GM19238 (cell line): Measurements from ENCODE around the gene RTKN.
"Not testable (repeated sequence)": the region's sequence is repeated elsewhere in the genome, so short reads cannot be mapped to it uniquely, and the experiment has no call there.

Source experiments
- DNase-seq: peaks from one replicate; pipeline ENCODE4 v3.0.0; 2011; ENCODE audit warnings: low spot score; ENCODE audit not compliant: insufficient read length

Gene RTKN, protein sequence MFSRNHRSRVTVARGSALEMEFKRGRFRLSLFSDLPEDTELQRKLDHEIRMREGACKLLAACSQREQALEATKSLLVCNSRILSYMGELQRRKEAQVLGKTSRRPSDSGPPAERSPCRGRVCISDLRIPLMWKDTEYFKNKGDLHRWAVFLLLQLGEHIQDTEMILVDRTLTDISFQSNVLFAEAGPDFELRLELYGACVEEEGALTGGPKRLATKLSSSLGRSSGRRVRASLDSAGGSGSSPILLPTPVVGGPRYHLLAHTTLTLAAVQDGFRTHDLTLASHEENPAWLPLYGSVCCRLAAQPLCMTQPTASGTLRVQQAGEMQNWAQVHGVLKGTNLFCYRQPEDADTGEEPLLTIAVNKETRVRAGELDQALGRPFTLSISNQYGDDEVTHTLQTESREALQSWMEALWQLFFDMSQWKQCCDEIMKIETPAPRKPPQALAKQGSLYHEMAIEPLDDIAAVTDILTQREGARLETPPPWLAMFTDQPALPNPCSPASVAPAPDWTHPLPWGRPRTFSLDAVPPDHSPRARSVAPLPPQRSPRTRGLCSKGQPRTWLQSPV

DNA sequence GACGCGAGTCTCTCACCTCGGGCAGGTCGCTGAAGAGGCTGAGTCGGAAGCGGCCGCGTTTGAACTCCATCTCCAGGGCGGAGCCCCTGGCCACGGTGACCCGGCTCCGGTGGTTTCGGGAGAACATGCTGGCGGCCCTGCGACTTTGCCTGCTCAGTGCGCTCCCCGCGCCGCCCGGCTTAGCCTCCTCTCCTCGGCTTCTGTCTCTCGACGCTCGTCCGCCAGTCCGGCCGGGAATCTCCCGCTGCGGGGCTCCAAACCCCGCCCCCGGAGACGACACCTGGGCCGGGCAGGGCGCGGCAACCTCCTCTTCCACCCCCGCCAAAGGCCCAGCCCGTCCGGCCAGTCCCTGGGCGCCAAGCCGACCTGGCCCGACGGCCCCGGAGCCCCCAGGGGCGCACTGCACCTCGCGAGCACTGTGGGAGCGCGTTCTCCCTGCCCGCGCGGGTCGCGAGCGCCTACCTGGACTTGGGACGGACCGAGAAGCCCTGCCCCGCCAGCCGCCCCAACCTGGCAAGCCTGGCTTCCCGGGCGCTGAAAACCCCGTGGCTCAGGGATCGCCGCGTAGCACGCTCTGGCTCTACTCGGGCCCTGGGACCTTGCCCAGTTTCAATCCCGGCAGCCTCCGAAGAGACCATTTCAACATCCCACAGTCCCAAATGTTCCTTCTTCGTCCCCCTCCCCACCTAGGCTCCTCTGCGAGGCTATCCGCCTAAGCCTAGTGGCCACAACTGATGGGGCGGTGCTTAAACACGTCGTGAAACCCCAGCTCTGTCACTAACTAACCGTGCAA, at the start of gene RTKN:
RTKN (minus strand) TSS at position 248 of the 793 bp plus-strand sequence; CDS start at position 127, 121 bp downstream.
- DNase-seq: peak; percentile 53

DNA sequence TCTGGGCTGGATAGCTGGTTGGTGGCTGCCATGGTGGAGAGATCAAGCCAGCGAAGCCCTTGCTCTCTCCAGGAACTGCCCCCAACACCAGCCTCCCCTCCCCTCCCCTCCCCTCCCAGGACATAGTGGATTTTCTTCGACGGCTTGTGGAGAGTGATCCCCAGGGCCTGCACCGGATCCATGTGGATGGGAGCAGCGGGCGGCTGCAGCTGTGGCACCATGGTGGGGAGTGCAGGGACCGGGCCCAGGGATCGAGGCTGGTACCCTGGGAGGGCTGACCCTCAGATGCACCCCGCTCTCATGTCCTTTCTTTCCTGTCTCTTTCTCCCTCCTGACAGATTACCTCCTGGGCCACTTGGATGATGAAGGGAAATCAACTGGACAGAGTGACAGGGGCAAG, 48.2 kb upstream of the RTKN start:
- no peak for DNase-seq

DNA sequence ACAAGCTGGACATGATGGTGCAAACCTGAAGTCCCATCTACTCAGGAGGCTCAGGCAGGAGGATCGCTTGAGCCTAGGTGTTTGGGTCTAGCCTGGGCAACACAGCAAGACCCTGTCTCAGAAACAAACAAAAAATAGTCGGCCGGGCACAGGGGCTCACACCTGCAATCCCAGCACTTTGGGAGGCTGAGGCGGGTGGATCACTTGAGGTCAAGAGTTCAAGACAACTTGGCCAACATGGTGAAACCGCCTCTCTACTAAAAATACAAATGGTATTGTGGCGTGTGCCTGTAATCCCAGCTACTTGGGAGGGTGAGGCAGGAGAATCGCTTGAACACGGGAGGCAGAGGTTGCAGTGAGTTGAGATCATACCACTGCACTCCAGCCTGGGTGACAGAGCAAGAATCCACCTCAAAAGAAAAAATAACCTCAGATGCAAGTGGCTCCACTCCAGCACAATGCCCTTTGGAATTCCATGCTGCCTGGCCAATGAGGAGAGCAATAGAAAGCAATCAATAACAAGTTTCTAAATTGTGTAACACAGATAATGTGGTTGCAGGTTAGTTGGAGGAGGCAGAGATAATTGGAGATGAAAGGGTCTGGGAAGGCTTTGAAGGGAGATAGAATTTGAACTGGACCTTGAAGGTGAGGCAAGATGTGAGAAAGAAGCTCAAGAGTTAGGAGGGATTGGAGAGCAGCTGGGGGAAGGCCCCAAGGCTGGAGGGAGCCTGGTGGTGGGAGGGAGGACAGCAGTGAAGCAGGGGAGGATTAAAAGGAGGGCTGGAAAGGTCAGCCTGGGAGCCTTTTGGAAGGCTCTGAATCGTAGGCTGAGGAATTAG, 47.1 kb upstream of the RTKN start:
- no peak for DNase-seq

DNA sequence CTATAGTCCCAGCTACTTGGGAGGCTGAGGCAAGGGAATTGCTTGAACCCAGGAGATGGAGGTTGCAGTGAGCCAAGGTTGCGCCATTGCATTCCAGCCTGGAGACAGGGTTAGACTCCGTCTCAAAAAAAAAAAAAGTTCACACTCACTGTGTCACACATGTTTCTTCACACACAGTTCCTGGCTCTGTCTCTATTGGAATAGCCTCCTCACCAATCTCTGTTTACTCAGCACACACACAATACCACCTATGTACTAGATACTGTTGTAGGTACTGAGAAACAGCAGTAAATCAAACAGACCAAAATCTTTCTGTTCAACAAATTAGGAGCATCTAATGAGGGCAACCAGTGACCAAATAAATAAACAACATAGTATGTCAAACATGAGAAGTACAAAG, 44.4 kb upstream of the RTKN start:
- DNase-seq: no peak

DNA sequence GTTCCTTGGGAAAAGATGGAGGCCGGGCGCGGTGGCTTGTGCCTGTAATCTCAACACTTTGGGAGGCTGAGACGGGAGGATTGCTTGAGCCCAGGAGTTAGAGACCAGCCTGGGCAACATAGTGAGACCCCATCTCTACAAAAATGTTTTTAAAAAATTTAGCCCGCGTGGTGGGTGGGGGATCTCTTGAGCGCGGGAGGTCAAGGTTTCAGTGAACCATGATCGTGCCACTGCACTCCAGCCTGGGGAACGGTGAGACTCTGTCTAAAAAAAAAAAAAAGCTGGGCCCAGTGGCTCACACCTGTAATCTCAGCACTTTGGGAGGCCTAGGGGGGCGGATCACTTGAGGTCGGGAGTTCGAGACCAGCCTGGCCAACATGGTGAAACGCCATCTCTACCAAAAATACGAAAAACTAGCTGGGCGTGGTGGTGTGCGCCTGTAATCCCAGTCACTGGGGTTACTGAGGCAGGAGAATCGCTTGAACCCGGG, 42.0 kb upstream of the RTKN start:
- not testable (repeated sequence) for DNase-seq

DNA sequence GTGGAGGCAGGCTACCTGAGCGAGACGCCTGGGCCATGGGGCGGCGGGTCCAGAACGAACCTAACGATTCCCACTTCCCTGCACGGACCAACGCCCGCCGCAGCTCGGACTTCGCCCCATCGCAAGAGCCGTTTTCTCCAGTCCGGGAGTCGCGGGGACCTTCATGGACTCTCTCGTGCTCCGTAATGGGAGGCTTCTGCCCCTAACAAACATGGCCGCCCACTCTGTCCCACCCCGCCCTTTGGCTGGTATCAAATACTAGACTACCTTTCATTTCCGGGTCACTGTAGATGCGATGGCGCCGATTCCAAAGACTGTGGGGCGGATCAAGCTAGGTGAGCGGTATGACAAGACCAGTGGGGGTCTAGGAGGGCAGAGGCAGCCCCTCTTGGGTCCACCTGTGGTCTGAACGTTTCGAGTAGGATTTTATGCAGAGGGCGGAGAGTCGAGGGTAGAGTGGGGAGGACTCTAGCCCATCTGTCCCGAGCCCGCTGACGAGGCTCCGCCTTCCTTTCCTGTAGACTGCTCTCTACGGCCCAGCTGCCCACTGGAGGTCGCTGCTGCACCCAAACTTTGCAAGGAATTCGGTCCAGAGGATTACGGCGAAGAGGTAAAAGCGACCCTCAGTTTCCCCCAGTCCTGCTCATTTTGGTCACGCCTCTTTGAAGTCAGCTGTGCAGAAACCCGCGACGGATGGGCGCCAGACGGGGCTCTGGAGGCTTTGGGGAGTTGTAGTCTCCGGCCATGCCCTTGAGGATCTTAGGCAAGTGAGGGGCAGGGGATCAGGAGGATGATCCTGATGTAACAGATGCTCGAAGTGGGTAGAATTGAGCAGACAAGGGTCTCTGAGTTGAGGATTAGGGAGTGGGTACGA, 41.3 kb upstream of the RTKN start, which contains the start of the genes CCDC142 and TTC31:
CCDC142 (minus strand) TSS at position 198 of the 874 bp plus-strand sequence; CDS start at position 37, 161 bp downstream.
TTC31 (plus strand) TSS at position 281 of the 874 bp plus-strand sequence; CDS start at position 296, 15 bp downstream.
- DNase-seq: peak; percentile 87

DNA sequence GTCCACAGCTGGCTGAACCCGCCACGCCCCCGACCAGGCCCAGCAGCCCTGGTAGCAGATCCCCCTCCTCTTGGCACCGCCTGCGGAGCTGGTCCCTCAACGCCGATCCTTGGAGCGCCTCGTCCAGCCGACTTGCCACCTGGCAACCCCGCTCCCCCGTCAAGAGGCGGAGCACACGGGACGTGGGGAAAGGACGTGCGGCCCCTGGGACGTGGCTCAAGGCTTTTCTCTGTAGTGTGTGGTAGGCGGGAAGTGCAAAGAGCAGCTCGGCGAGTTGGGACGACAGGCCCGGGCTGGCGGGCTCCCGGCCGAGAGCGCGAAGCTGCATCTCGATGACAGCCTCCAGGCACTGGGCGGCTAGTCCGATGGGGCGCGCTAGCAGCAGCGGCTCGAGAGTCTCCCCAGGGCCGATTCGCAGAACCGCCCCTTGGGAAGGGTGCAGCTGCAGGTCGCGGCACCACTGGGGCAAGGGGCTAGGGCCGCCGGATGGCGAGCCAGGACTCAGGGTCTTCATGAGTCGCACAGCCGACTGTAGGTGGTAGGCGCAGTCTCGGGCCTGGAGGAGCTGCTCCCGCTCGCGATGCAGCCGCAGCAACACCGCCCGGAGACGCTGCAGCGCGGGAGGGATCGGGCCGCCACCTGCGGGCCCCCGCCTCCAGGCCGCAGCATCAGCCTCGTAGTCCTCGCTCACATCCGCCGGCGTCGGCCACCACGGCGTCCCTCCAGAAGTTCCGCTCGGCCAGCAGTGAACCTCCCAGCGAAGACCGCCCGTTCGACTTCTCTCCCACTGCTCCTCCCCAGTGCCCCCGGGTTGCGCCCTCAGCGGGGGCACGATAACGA, 40.4 kb upstream of the RTKN start:
- no peak for DNase-seq

DNA sequence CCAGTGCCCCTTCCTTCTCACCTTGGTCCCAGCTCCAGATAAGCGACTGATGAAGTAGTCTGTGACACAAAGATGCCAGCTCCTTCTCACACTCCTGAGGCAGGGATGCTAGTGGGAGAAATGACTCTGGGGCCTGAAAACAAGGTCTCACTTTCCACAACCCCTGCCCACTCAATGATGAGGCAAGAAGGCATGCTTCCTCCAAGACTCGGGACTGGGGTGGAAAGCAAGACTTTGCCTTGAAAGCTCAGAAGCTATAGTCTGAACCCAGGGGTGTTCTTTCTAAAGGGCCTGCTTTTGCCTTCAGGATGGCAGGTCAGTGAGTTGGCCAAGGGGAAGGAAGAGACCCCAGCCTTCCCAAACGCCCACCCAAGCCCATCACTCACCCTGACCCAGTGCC, 39.7 kb upstream of the RTKN start:
- no peak for DNase-seq

DNA sequence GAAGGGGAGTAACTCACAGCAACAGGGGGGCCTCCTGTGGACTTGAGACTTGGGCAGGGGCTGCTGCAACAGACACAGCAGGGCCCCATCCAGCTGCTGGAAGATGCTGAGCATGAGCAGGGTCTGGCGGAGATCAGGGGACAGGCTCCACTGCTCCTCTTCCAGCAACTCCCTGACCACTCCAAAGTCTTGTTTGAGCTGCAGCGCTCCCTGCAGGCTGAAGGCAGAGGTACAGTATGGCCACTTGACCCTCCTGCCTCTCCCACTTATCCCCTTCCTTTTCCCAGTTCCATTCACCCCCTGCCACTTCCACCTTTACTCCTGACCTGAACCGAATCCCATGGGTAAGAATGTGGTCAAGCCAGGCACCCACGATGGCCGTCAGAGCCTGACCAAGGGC, 33.2 kb upstream of the RTKN start:
- no peak for DNase-seq

DNA sequence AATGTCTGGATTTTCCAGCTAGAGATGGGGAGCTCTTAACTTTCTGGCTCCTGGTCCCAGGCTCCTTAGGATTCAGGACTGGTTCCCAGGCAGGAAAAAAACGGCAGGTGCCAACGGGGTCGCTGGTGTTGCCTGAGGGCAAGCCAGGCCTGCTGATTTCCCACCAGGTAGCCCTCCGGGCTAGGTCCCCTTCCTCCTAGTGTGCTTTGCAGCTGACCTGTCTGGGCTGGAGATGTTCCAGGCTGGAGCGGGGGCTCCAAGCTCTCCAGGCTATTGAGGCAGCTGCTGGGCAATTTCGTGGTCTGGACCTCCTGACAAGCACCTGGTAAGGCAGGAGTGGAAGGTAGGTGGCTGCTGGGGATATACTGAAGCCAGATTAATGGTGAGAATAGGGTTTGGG, 32.7 kb upstream of the RTKN start:
- no peak for DNase-seq

DNA sequence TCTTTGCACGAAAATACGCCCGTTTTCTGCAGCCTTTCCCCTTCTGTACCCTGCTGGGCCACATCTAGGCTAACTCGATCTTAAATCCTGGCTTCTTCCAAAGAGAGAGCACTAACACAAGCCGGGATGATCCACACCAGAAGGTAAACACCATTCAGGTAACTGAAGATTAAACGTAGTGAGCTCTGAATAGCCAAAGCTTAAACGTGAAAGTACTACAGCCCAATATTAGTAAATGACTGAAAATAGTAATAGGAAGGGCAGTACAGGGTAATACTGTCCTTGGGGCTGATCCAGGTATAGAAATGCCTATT, 31.2 kb upstream of the RTKN start:
- DNase-seq: no peak

DNA sequence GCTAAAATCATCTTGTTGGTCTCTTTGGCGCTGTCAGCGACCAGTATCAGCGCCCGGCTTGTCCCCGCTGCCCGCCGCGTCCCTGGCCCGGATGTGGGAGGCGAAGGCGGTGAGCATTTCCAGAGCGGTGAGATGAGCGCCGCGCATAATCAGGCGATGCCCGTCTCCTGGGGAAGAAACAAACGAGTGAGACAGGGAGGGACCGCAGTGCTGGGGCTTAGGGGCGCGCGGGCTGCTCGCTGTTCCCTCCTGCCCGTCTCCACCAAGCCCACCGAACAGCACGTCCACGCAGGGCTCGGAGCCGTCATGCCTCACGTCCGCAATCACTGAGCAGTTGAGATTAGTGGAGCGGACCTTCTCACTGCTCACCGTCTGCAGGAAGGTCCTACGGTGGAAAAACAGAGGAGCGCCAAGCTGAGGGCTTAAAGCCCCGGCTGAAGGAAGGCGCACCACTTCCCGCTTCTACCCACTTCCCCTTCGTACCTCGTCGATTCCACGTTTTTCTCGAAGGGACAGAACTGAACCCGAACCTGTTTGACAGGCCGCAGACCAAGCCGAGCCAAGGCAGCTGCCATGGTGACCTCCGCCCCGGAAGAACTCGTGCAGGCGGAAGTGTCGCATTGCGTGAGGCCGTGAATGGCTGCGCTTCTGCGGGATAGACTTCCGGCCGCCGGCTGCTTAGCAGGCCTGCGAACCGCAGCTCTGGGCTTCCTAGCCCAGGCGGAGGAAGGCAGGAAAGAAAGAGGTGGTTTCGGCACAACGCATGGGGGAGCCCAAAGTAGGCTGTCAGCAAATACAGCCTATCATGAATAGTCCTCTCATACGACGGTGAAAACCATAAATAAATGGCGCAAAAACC, 30.6 kb upstream of the RTKN start, which contains the start of gene MRPL53:
MRPL53 (minus strand) TSS at position 595 of the 859 bp plus-strand sequence; CDS start at position 575, 20 bp downstream.
- peak; percentile 76 for DNase-seq

DNA sequence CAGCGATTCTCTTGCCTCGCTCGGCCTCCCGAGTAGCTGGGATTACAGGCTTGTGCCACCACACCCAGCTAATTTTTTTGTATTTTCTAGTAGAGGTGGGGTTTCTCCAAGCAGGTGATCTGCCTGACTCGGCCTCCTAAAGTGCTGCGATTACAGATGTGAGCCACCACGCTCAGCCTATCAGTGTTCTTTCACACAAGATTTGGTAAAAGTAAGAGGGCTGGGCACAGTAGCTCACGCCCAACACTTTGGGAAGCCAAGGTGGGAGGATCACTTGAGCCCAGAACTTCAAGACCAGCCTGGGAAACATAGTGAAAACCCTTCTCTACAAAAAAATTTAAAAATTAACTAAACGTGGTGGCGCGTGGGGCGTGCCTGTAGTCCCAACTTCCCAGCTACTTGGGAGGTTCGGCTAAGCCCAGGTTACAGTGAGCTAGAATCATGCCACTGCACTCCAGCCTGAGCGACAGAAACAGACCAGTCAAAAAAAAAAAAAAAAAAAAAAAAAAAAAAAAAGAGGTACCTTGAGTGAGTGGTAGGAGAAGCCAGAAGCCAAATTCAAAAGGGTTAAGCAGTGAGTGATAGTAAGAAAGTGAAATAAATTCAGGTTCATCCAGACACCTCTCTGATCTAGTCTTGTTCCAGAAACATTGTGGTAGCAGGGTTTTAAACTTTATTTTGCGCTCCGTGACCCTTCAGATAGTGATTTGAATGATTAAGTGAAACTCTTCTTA, 29.8 kb upstream of the RTKN start:
- DNase-seq: no peak

DNA sequence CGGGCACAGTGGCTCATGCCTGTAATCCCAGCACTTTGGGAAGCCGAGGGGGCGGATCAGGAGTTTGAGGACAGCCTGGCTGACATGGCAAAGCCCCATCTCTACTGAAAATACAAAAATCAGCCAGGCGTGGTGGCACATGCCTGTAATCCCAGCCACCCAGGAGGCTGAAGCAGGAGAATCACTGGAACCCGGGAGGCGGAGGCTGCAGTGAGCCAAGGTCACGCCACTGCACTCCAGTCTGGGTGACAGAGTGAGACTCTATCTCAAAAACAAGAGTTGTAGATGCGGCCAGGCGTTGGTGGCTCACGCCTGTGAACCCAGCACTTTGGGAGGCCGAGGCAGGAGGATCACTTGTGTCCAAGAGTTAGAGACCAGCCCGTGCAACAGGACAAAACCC, 29.0 kb upstream of the RTKN start:
- not testable (repeated sequence) for DNase-seq

DNA sequence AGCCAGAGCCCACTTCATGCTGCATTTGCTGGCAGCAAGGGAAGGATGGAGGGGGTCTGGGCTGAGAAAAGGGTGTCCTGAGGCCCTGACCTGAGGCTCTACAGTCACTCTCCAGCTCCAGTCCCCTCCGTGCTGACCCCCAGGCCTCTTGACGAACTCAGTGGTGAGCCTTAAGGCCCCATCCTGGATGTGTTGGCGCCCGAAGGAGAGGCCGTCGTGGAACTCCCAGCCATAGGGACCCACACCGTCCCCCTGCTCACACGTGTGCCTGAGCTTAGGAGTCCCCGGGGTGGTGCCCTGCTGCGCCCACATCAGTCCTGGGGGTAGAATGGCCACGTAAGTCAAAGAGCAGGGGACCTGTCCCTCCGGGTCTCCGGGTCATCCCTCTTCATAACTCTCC, 22.7 kb upstream of the RTKN start:
- no peak for DNase-seq

DNA sequence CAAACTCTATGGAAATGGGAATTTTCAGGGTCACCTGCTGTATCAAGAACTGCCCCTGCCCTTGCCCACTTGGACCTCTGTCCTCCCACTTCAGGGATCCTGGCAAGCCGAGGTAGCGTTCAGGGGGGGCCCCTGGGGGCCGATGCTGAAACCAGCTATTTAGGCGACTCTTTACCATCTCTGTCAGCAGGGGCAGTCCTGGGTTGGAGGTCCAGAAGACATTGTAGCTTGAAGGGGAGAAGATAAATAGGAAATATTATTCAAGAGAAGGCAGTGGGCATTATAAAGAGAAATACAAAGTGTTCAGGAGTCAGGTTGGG, 21.0 kb upstream of the RTKN start:
- no peak for DNase-seq

DNA sequence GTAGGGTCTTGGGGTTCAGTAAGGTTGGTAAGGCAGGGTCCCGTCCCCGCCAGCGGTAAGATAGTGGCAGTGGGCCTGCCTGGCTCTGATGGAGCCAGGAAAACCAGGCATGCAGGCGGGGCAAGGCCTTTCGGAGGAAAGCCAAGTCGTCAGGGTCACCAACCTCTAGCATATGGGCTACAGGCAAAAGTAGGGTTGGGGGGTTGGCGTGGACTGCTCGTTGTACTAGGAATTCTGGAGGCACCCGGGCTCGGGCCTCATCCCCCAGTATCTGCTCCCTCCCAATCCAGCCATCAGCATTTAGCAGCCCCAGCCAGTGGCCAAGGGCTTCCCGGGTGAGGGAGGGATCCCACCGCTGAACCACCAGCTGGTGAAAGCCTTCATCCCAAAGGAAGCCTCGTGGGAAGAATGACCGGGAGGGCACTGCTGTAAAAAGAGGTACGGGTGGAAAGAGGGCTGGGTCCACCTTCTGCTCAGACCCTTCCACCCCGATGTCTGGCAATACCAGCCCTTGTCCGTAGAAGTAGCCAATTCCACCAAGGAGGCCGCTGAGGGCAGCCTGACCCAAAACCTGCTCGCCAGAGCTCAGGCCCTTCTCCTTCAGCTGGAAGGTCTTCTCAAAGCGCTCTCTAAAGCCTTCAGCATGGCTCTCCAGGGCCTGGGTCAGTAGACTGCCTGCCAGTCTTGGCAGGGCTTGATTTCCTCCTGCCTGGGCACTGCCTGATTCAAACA, 20.5 kb upstream of the RTKN start:
- no peak for DNase-seq
